HepG2 (cell line): Measurements from ENCODE around the gene FXYD5. TPM values are rescaled to one million over a fixed set of nuclear protein-coding genes. Genes with fewer than 3 reads are reported as not detected.

ENCODE experiments used
- ELF3 ChIP-seq: IDR thresholded peaks from 2 replicates; pipeline ENCODE4 v1.6.1; 2016; ENCODE audit warnings: missing genetic modification reagents, missing compliant biosample characterization
- KIAA2018 ChIP-seq: sonication (generic); formaldehyde crosslinking; IDR thresholded peaks from 2 replicates; pipeline ENCODE4 v1.5.0; 2020; ENCODE audit warnings: mild to moderate bottlenecking, missing genetic modification reagents, borderline replicate concordance
- NR2F6 ChIP-seq, 2 experiments: IDR thresholded peaks; 2 replicates each; pipeline ENCODE4 v1.6.1; 2016; ENCODE audit warnings: antibody characterized with exemption in 1 of 2, mild to moderate bottlenecking in 1 of 2
- PHF8 ChIP-seq: sonication (generic); formaldehyde crosslinking; IDR thresholded peaks from 2 replicates; pipeline ENCODE4 v1.5.0; 2020; ENCODE audit warnings: missing genetic modification reagents
- PLRG1 ChIP-seq: fragments of 450-650 bp; conservative IDR thresholded peaks from 2 replicates; pipeline ENCODE4 v1.6.1; 2016
- SAP130 ChIP-seq: IDR thresholded peaks from 2 replicates; pipeline ENCODE4 v1.6.1; 2016; ENCODE audit warnings: low read depth
- TP53 ChIP-seq: sonication (generic); formaldehyde crosslinking; conservative IDR thresholded peaks from 2 replicates; pipeline ENCODE4 v1.4.0; 2020; ENCODE audit warnings: missing genetic modification reagents
- ZBTB38 ChIP-seq: sonication (generic); formaldehyde crosslinking; IDR thresholded peaks from 2 replicates; pipeline ENCODE4 v1.5.1; 2020; ENCODE audit warnings: mild to moderate bottlenecking, missing genetic modification reagents
- ZNF263 ChIP-seq: sonication (generic); formaldehyde crosslinking; IDR thresholded peaks from 2 replicates; pipeline ENCODE4 v1.4.0; 2020; ENCODE audit warnings: missing genetic modification reagents
- ZNF350 ChIP-seq: sonication (generic); formaldehyde crosslinking; IDR thresholded peaks from 2 replicates; pipeline ENCODE4 v1.4.0; 2020; ENCODE audit warnings: mild to moderate bottlenecking, low read depth, missing genetic modification reagents, borderline replicate concordance
- ZNF644 ChIP-seq: IDR thresholded peaks from 2 replicates; pipeline ENCODE4 v1.6.1; 2016; ENCODE audit warnings: low read depth
- ZNF800 ChIP-seq: sonication (generic); formaldehyde crosslinking; IDR thresholded peaks from 2 replicates; pipeline ENCODE4 v1.4.0; 2020; ENCODE audit warnings: missing genetic modification reagents
- ZNF83 ChIP-seq: sonication (generic); formaldehyde crosslinking; IDR thresholded peaks from 2 replicates; pipeline ENCODE4 v1.4.0; 2020; ENCODE audit warnings: missing genetic modification reagents, mild to moderate bottlenecking, borderline replicate concordance
- ZXDC ChIP-seq: sonication (generic); formaldehyde crosslinking; IDR thresholded peaks from 2 replicates; pipeline ENCODE4 v1.5.0; 2020; ENCODE audit warnings: mild to moderate bottlenecking, missing genetic modification reagents
- polyA plus RNA-seq, 8 experiments: library from polyadenylated mRNA; depleted of rRNA in 3 of 8; stranded (reverse) in 7 of 8; unstranded in 1 of 8; fragments of >200 nt; fragmentation: Illumina TruSeq in 4 of 8; extraction: Trizol in 4 of 8; gene quantifications; 2 replicates each; pipeline versions ENCODE4 v1.2.1 to v1.2.3, GENCODE V29; 2011 to 2016; ENCODE audit warnings: low read depth in 4 of 8, missing spikeins in 1 of 8, mixed read lengths in 1 of 8; ENCODE audit not compliant: insufficient read depth in 1 of 8
- total RNA-seq, 5 experiments: library from RNA; depleted of rRNA; stranded (reverse); fragments of >200 nt; fragmentation: Illumina TruSeq; extraction: Trizol; gene quantifications; 2 replicates each; pipeline ENCODE4 v1.2.3, GENCODE V29; 2016; ENCODE audit warnings: low read depth in 1 of 5

The FXYD5 gene
- total and polyA plus RNA-seq, 2 of the 13 experiments (the other 11 are each of a cell fraction or from before 2014, with no cell fraction given): 0.65 TPM; not detected in 1

DNA sequence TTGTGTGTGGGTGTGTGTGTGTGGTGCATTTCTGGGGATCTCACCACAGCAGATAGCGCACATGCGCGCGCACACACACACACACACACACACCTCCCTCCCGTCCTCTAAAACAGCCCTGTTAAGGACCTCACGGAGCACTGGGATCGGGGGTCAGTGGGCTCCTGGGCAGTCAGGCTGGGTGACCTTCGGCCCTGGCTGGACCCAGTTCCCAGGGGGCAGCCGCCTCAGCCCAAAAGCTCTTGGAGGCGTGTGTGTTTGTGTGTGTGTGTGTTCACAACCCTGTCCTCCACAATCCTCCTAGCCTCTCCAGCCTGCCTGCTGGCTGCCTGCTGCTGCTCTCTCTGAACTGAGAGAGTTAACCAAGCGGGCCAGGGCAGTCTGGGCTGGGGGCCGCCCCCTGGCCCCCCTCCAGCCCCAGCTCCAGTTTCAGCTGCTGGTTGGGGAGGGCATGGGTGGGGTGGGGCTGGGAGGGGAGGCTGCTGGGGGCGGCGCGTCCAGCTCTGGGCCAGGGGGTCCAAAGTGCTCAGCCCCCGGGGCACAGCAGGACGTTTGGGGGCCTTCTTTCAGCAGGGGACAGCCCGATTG is 16.1 kb upstream of the FXYD5 start, which contains the start of gene FXYD1 (continued):
- no peak for TF ChIP-seq ZXDC
- no peak for TF ChIP-seq ELF3
- 0 out of 2 replicates have a peak, but pooled peaks have one; percentile 12 for TF ChIP-seq PHF8 (CRISPR knock-in tag)
- TF ChIP-seq TP53: no peak
- no peak for TF ChIP-seq PLRG1
- TF ChIP-seq ZNF263: peak; percentile 44
- TF ChIP-seq NR2F6 (IDR thresholded peaks at IDR 0.05): no peak
- peak; percentile 19 for TF ChIP-seq NR2F6 (CRISPR knock-in tag; IDR thresholded peaks at IDR 0.05)
- TF ChIP-seq ZNF83 (CRISPR knock-in tag): no peak
- peak; percentile 6; the same call in 1 of the 2 replicates for TF ChIP-seq SAP130
- TF ChIP-seq ZBTB38: 0 out of 2 replicates have a peak, but pooled peaks have one; percentile 12
- TF ChIP-seq ZNF644 (CRISPR knock-in tag): no peak
- no peak for TF ChIP-seq ZNF800 (CRISPR knock-in tag)
- no peak for TF ChIP-seq KIAA2018
- no peak for TF ChIP-seq ZNF350 (CRISPR knock-in tag)
